IPS-15b (cell line): ENCODE results near the gene SLC39A3.
"Not testable (repeated sequence)": the region's sequence is repeated elsewhere in the genome, so short reads cannot be mapped to it uniquely, and the experiment has no call there.

Experiments used
- H3K27me3 ChIP-seq: one replicate; pipeline ENCODE4 v1.6.1; 2013; ENCODE audit warnings: low read length; ENCODE audit not compliant: control insufficient read depth, insufficient read depth
- H3K36me3 ChIP-seq: one replicate; pipeline ENCODE4 v1.6.1; 2013; ENCODE audit warnings: low read length; ENCODE audit not compliant: control insufficient read depth, insufficient read depth
- H3K4me1 ChIP-seq: one replicate; pipeline ENCODE4 v1.6.1; 2013; ENCODE audit warnings: mild to moderate bottlenecking, low read length; ENCODE audit not compliant: control insufficient read depth, insufficient read depth
- H3K4me3 ChIP-seq: one replicate; pipeline ENCODE4 v1.5.1; 2013; ENCODE audit warnings: low read depth, low read length
- H3K9ac ChIP-seq: one replicate; pipeline ENCODE4 v1.6.1; 2013; ENCODE audit warnings: low read depth, mild to moderate bottlenecking, low read length
- H3K9me3 ChIP-seq: one replicate; pipeline ENCODE4 v1.6.1; 2013; ENCODE audit warnings: mild to moderate bottlenecking, low read length; ENCODE audit not compliant: control insufficient read depth, insufficient read depth

Gene SLC39A3

GRCh38 chr19:2716275-2716650 lies 23.6 kb downstream of the SLC39A3 start:
- Histone ChIP-seq H3K36me3 (peaks cover 4% of the 10 kb centered on the region), H3K9ac (no peak overlapping the region), H3K4me1 (no peaks in the 10 kb centered on the region), H3K4me3 (no peak overlapping the region), H3K27me3 (no peaks in the 10 kb centered on the region), H3K9me3 (peaks cover 5% of the 10 kb centered on the region)

- Histone ChIP-seq H3K27me3 (no peaks in the 10 kb centered on the region), H3K4me3 (no peak overlapping the region), H3K4me1 (no peaks in the 10 kb centered on the region), H3K9me3 (peaks cover 5% of the 10 kb centered on the region), H3K36me3 (peaks cover 4% of the 10 kb centered on the region), H3K9ac (no peak overlapping the region)
Measured at GRCh38 chr19:2715470-2716274, 24.1 kb downstream of the SLC39A3 start.

GRCh38 chr19:2714531-2715269 lies 25.1 kb downstream of the SLC39A3 start:
- H3K4me1 ChIP-seq: no peaks in the 10 kb centered on the region
- peaks cover 5% of the 10 kb centered on the region for H3K9me3 ChIP-seq
- no peak overlapping the region for H3K9ac ChIP-seq
- no peaks in the 10 kb centered on the region for H3K27me3 ChIP-seq
- peaks cover 4% of the 10 kb centered on the region for H3K36me3 ChIP-seq
- H3K4me3 ChIP-seq: no peak overlapping the region

GRCh38 chr19:2714102-2714501 lies 25.7 kb downstream of the SLC39A3 start:
- not testable (repeated sequence) for H3K4me1 ChIP-seq, H3K4me3 ChIP-seq, H3K9ac ChIP-seq, H3K9me3 ChIP-seq, H3K27me3 ChIP-seq, H3K36me3 ChIP-seq

GRCh38 chr19:2713170-2713569 lies 26.6 kb downstream of the SLC39A3 start:
- not testable (repeated sequence) for H3K9me3 ChIP-seq, H3K4me3 ChIP-seq, H3K27me3 ChIP-seq, H3K36me3 ChIP-seq, H3K9ac ChIP-seq, H3K4me1 ChIP-seq

GRCh38 chr19:2711875-2712205 lies 28.0 kb downstream of the SLC39A3 start:
- peaks cover 5% of the 10 kb centered on the region for H3K9me3 ChIP-seq
- no peaks in the 10 kb centered on the region for H3K27me3 ChIP-seq
- no peak overlapping the region for H3K4me3 ChIP-seq
- no peaks in the 10 kb centered on the region for H3K4me1 ChIP-seq
- peaks cover 4% of the 10 kb centered on the region for H3K36me3 ChIP-seq
- no peak overlapping the region for H3K9ac ChIP-seq

GRCh38 chr19:2711172-2711874 lies 28.5 kb downstream of the SLC39A3 start:
- H3K9ac ChIP-seq: no peak overlapping the region
- no peaks in the 10 kb centered on the region for H3K4me1 ChIP-seq
- no peaks in the 10 kb centered on the region for H3K27me3 ChIP-seq
- H3K36me3 ChIP-seq: peaks cover 3% of the 10 kb centered on the region
- H3K4me3 ChIP-seq: no peak overlapping the region
- H3K9me3 ChIP-seq: peaks cover 5% of the 10 kb centered on the region

- H3K4me3 ChIP-seq: no peak overlapping the region
- no peaks in the 10 kb centered on the region for H3K9me3 ChIP-seq
- no peaks in the 10 kb centered on the region for H3K4me1 ChIP-seq
- no peak overlapping the region for H3K9ac ChIP-seq
- peaks cover 6% of the 10 kb centered on the region for H3K27me3 ChIP-seq
- no peaks in the 10 kb centered on the region for H3K36me3 ChIP-seq
Measured at GRCh38 chr19:2706251-2706650, 33.6 kb downstream of the SLC39A3 start.

GRCh38 chr19:2703691-2704216 lies 36.1 kb downstream of the SLC39A3 start:
- H3K4me1 ChIP-seq: peaks cover 9% of the 10 kb centered on the region
- no peaks in the 10 kb centered on the region for H3K9me3 ChIP-seq
- H3K9ac ChIP-seq: no peak overlapping the region
- H3K36me3 ChIP-seq: no peaks in the 10 kb centered on the region
- no peak overlapping the region for H3K4me3 ChIP-seq
- H3K27me3 ChIP-seq: peaks cover 16% of the 10 kb centered on the region

GRCh38 chr19:2703077-2703437 lies 36.8 kb downstream of the SLC39A3 start:
- Histone ChIP-seq H3K4me3 (no peak overlapping the region), H3K9me3 (no peaks in the 10 kb centered on the region), H3K27me3 (peaks cover 16% of the 10 kb centered on the region), H3K9ac (no peak overlapping the region), H3K36me3 (no peaks in the 10 kb centered on the region), H3K4me1 (peaks cover 9% of the 10 kb centered on the region)

- H3K9ac ChIP-seq: peak within 1 kb of the TSS; percentile 47
- H3K4me3 ChIP-seq: peak within 1 kb of the TSS; percentile 66
- no peaks in the 10 kb centered on the region for H3K36me3 ChIP-seq
- H3K4me1 ChIP-seq: peaks cover 9% of the 10 kb centered on the region
- no peaks in the 10 kb centered on the region for H3K9me3 ChIP-seq
- H3K27me3 ChIP-seq: peaks cover 16% of the 10 kb centered on the region
Measured at GRCh38 chr19:2702170-2703076, 37.4 kb downstream of the SLC39A3 start, which contains the start of gene GNG7. Gene GNG7 (minus strand): TSS chr19:2702694. CDS start chr19:2520688, 182,006 bp downstream.
